GM21360 (cell line): ENCODE results near the gene ZHX3.

Experiments used
- ATAC-seq: cut with Tn5 transposase; IDR thresholded peaks from one replicate; pipeline ENCODE4 v1.9.1; 2021; ENCODE audit warnings: mild to moderate bottlenecking, moderate library complexity; ENCODE audit not compliant: unreplicated experiment

ZHX3 gene

GRCh38 chr20:41176711-41177552 lies 140.6 kb downstream of the ZHX3 start:
- ATAC-seq, result no peak

GRCh38 chr20:41175727-41176330 lies 141.7 kb downstream of the ZHX3 start:
- no peak for ATAC-seq

GRCh38 chr20:41175201-41175651 lies 142.3 kb downstream of the ZHX3 start:
- no peak for ATAC-seq

GRCh38 chr20:41174782-41175181 lies 142.7 kb downstream of the ZHX3 start:
- no peak for ATAC-seq

DNA sequence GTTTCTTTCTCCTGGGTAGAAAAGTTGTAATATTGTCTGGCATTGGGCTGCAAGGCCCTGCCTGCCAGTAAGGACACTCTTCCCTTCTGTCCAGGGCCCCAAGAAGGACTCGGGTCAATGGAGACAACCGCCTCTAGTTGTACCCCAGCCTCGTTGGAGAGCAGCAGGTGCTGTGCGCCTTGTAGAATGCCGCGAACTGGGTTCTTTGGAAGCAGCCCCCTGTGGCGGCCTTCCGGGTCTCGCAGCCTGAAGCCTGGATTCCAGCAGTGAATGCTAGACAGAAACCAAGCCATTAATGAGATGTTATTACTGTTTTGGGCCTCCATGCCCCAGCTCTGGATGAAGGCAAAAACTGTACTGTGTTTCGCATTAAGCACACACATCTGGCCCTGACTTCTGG lies 143.2 kb downstream of the ZHX3 start:
- ATAC-seq, result no peak

GRCh38 chr20:41173791-41174341 lies 143.7 kb downstream of the ZHX3 start:
- ATAC-seq, result no peak

GRCh38 chr20:41173161-41173721 lies 144.3 kb downstream of the ZHX3 start:
- no peak for ATAC-seq

- ATAC-seq, result no peak
Measured at GRCh38 chr20:41172296-41173140, 145.0 kb downstream of the ZHX3 start.

GRCh38 chr20:41171736-41172295 lies 145.7 kb downstream of the ZHX3 start:
- no peak for ATAC-seq

DNA sequence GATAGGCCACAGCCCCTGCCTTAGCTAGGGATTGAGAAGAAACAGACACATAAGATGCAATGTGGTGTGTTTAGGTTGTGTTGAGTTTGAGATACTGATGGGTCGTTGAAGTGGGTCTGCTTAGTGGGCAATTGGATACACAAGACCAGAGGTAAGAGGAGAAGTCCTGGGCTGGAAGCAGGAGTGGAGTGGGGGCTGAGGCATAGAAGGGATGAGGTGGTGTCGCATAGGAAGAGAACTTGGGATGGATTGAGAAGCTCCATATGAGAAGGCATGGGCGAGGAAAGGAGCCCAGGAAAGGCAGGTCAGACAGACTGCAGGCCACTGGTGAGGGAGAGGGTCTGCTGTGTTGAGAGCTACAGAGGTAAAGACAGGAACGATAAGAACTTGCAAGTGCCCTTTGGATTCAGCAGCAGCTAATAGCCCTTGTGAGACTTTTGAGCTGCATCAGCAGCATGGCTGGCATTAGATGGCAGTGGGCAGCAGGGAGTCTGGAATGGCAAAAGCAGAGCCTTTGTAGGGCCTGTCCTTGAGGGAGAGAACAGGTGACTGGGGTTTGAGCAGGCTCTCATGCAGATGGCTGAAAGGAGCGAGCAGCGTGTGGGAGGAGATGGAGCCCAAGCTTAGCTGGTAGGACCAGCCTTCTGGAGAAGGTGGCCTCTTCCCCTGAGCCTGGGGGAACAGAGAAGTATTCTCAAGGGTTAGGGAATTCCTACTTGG lies 147.0 kb downstream of the ZHX3 start:
- ATAC-seq, result no peak

- no peak for ATAC-seq
Measured at GRCh38 chr20:41169791-41170351, 147.7 kb downstream of the ZHX3 start.

DNA sequence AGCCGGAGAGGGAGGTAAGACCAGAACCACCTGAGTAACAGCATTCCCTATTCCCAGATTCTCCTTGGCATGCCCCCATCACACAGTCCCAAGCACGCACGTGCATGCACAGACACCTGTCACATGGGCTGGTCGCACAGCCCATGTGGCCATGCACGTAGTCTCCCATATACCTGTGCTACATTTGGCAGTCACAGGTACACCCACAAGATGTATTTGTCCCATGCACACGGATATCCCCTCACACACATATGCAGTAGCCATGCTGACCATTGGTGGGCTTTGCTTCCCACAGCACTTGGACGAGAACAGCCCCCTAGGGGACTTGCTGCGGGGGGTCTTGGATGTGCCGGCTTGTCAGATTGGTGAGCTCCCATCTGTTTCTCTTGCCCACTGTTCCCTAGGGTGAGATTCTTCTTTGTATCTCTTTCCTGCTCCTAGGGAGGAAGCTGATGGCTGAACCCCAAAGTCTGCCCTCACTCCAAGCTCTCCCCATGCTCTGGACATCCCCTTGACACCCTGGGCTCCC lies 148.3 kb downstream of the ZHX3 start:
- no peak for ATAC-seq

DNA sequence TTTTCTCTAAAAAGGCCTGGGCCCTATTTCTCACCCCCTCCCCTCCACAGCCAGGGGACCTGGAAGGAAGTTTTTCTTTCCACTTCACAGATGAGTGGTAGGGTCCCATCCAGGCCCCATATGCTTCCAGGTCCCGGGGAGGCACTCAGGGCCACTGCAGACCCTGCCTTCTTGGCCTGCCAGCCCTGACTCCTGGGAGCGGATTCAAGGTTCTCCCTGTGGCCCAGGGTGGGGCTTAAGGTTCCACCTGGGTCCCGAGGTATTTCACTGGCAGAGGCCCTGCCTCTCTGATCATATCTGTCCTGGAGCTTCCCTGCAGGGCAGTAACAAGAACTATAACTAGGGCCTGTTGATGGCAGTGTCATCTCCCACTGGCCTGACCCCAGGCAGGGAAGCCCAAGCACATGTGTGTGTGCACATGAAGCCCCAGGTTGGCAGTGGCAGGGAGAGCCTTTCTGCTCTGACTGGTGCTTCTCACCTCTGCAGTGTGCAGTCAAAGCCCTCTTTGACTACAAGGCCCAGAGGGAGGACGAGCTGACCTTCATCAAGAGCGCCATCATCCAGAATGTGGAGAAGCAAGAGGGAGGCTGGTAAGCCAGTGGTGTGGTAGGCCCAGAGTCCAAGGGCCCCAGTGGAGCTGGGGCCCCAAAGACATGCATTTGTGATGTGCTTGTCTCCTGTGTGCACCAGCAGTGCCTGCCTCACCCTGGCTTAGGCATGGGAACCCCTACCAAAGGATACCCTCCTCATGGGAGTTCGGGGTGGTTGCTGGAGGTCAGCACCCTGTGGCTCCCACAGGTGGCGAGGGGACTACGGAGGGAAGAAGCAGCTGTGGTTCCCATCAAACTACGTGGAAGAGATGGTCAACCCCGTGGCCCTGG lies 149.0 kb downstream of the ZHX3 start:
- no peak for ATAC-seq

DNA sequence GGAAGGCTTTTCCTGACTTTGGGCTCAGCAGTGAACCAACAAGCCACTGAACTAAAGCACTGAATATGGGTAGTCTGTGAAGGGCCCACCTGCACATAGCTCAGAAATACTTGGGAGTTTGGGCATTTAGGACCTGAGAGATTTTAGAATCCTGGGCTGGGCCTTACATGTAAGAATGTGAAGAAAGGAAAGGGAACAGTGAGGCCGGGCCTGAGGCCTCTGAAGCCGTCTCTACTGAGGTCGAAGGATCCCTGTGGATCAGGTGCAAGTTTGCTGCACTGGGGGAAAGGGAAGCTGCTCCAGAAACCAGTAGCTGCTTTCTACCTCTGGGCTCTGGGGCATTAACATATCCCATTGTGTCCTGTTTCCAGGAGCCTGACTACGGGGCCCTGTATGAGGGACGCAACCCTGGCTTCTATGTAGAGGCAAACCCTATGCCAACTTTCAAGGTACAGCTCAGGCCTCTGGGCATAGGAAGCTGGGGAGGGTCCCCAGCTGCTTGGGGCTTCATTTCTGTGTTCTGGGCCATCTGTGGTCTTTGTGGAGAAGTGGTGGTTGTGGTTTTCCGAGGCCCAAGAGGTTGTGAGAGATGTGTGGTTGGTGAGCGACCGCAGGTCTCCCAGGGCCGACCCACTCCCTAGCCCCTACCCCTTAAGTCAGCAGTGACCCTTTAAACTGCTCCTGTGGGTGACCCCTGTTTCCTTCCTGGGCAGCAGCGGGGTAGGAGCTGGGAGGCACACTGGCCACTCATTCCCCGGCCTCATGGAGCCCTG lies 149.9 kb downstream of the ZHX3 start:
- ATAC-seq, result no peak

GRCh38 chr20:41167118-41167470 lies 150.4 kb downstream of the ZHX3 start:
- no peak for ATAC-seq

GRCh38 chr20:41166201-41167117 lies 151.1 kb downstream of the ZHX3 start:
- no peak for ATAC-seq
